Measurements from ENCODE around the gene BRMS1. TPM values are rescaled to one million over a fixed set of nuclear protein-coding genes. Genes with fewer than 3 reads are reported as not detected.
A peak's percentile ranks its signal among the peaks of the same experiment; 100 is the strongest.

BRMS1 gene
- total and polyA plus RNA-seq, 4 donors, result 21.5 to 55.2 (median 23.4) TPM

- H3K9me3 ChIP-seq (ENCODE audit: control insufficient read depth, low read length), result no peaks in the 10 kb centered on the region
- H3K4me1 ChIP-seq (ENCODE audit: control insufficient read depth in 1 of 2, insufficient read depth in 2 of 2, low read length in 2 of 2), result no peaks in the 10 kb centered on the region
- no peak for ATAC-seq (ENCODE audit: low FRiP score)
- H3K36me3 ChIP-seq (ENCODE audit: control insufficient read depth in 1 of 2, insufficient read depth in 2 of 2, low read length in 1 of 2), result no peaks in the 10 kb centered on the region
- intact Hi-C loops (cut with DNase I), result no loop called here
- no peaks in the 10 kb centered on the region for H3K27me3 ChIP-seq (ENCODE audit: control insufficient read depth in 1 of 2, insufficient read depth in 2 of 2, low read length in 1 of 2)
- DNase-seq, result peak in 1 of 2 donors; percentile 40
- H3K4me3 ChIP-seq (ENCODE audit: low read length in 2 of 2), result no peak overlapping the region
- no peak overlapping the region for H3K27ac ChIP-seq (ENCODE audit: low read depth in 1 of 2, low read length in 2 of 2)
- 86 to 90% methylated on average over 3 of the region's 3 CpGs for WGBS, 2 donors
These were observed 15.7 kb downstream of the BRMS1 start for GRCh38 chr11:66329165-66329673.

- no peaks in the 10 kb centered on the region for H3K36me3 ChIP-seq (ENCODE audit: control insufficient read depth in 1 of 2, insufficient read depth in 2 of 2, low read length in 1 of 2)
- WGBS, 2 donors, result 12 to 14% methylated on average over 19 of the region's 19 CpGs
- H3K27me3 ChIP-seq (ENCODE audit: control insufficient read depth in 1 of 2, insufficient read depth in 2 of 2, low read length in 1 of 2), result no peaks in the 10 kb centered on the region
- DNase-seq, result peak; percentile 80 to 91
- peak; percentile 83 for ATAC-seq (ENCODE audit: low FRiP score)
- intact Hi-C loops (cut with DNase I), result loop anchor here in 1 of 2 donors (1.0 kb wide), 1 partner anchor 17 kb away; no protein-coding TSS in a partner anchor
- H3K4me3 ChIP-seq (ENCODE audit: low read length in 2 of 2), result no peak overlapping the region
- no peaks in the 10 kb centered on the region for H3K9me3 ChIP-seq (ENCODE audit: control insufficient read depth, low read length)
- H3K4me1 ChIP-seq (ENCODE audit: control insufficient read depth in 1 of 2, insufficient read depth in 2 of 2, low read length in 2 of 2), result no peaks in the 10 kb centered on the region
- no peak overlapping the region for H3K27ac ChIP-seq (ENCODE audit: low read depth in 1 of 2, low read length in 2 of 2)
These were observed 16.4 kb downstream of the BRMS1 start for GRCh38 chr11:66328302-66329144.

GRCh38 chr11:66328031-66328301 lies 16.9 kb downstream of the BRMS1 start:
- 71 to 78% methylated on average over 3 of the region's 3 CpGs for WGBS, 2 donors

GRCh38 chr11:66327171-66328030 lies 17.5 kb downstream of the BRMS1 start:
- Histone ChIP-seq H3K36me3 (ENCODE audit: control insufficient read depth in 1 of 2, insufficient read depth in 2 of 2, low read length in 1 of 2) (no peaks in the 10 kb centered on the region), H3K27me3 (ENCODE audit: control insufficient read depth in 1 of 2, insufficient read depth in 2 of 2, low read length in 1 of 2) (no peaks in the 10 kb centered on the region), H3K4me1 (ENCODE audit: control insufficient read depth in 1 of 2, insufficient read depth in 2 of 2, low read length in 2 of 2) (no peaks in the 10 kb centered on the region), H3K27ac (ENCODE audit: low read depth in 1 of 2, low read length in 2 of 2) (no peak overlapping the region), H3K4me3 (ENCODE audit: low read length in 2 of 2) (no peak overlapping the region), H3K9me3 (ENCODE audit: control insufficient read depth, low read length) (no peaks in the 10 kb centered on the region)
- intact Hi-C loops (cut with DNase I), result loop anchor here in 1 of 2 donors (1.0 kb wide), 1 partner anchor 16 kb away; no protein-coding TSS in a partner anchor
- whole genome bisulfite sequencing, 2 donors, result 83 to 86% methylated on average over 10 of the region's 10 CpGs
- DNase-seq (peak in 1 of 2 donors; percentile 63), ATAC-seq (ENCODE audit: low FRiP score) (peak; percentile 40)

More at GRCh38 chr11:66328031-66328301, 16.9 kb downstream of the BRMS1 start:
- Histone ChIP-seq H3K4me1 (ENCODE audit: control insufficient read depth in 1 of 2, insufficient read depth in 2 of 2, low read length in 2 of 2) (no peaks in the 10 kb centered on the region), H3K4me3 (ENCODE audit: low read length in 2 of 2) (no peak overlapping the region), H3K27ac (ENCODE audit: low read depth in 1 of 2, low read length in 2 of 2) (no peak overlapping the region), H3K27me3 (ENCODE audit: control insufficient read depth in 1 of 2, insufficient read depth in 2 of 2, low read length in 1 of 2) (no peaks in the 10 kb centered on the region), H3K9me3 (ENCODE audit: control insufficient read depth, low read length) (no peaks in the 10 kb centered on the region), H3K36me3 (ENCODE audit: control insufficient read depth in 1 of 2, insufficient read depth in 2 of 2, low read length in 1 of 2) (no peaks in the 10 kb centered on the region)
- intact Hi-C loops (cut with DNase I), result loop anchor here in 1 of 2 donors (1.0 kb wide), 1 partner anchor 17 kb away; no protein-coding TSS in a partner anchor
- ATAC-seq (ENCODE audit: low FRiP score) (no peak), DNase-seq (no peak)

GRCh38 chr11:66326261-66327111 lies 18.4 kb downstream of the BRMS1 start:
- intact Hi-C loops (cut with DNase I), result no loop called here
- Histone ChIP-seq H3K27me3 (ENCODE audit: control insufficient read depth in 1 of 2, insufficient read depth in 2 of 2, low read length in 1 of 2) (no peaks in the 10 kb centered on the region), H3K27ac (ENCODE audit: low read depth in 1 of 2, low read length in 2 of 2) (no peak overlapping the region), H3K36me3 (ENCODE audit: control insufficient read depth in 1 of 2, insufficient read depth in 2 of 2, low read length in 1 of 2) (no peaks in the 10 kb centered on the region), H3K9me3 (ENCODE audit: control insufficient read depth, low read length) (no peaks in the 10 kb centered on the region), H3K4me1 (ENCODE audit: control insufficient read depth in 1 of 2, insufficient read depth in 2 of 2, low read length in 2 of 2) (no peaks in the 10 kb centered on the region), H3K4me3 (ENCODE audit: low read length in 2 of 2) (no peak overlapping the region)
- whole genome bisulfite sequencing, 2 donors, result 29 to 30% methylated on average over 18 to 21 of the region's 21 CpGs
- no peak for DNase-seq
- peak; percentile 26 for ATAC-seq (ENCODE audit: low FRiP score)

- H3K9me3 ChIP-seq (ENCODE audit: control insufficient read depth, low read length), result no peaks in the 10 kb centered on the region
- H3K4me3 ChIP-seq (ENCODE audit: low read length in 2 of 2), result no peak overlapping the region
- no peaks in the 10 kb centered on the region for H3K4me1 ChIP-seq (ENCODE audit: control insufficient read depth in 1 of 2, insufficient read depth in 2 of 2, low read length in 2 of 2)
- no peak overlapping the region for H3K27ac ChIP-seq (ENCODE audit: low read depth in 1 of 2, low read length in 2 of 2)
- 83 to 88% methylated on average over 8 of the region's 8 CpGs for WGBS, 2 donors
- intact Hi-C loops (cut with DNase I), result no loop called here
- DNase-seq, result no peak
- no peak for ATAC-seq (ENCODE audit: low FRiP score)
- H3K36me3 ChIP-seq (ENCODE audit: control insufficient read depth in 1 of 2, insufficient read depth in 2 of 2, low read length in 1 of 2), result no peaks in the 10 kb centered on the region
- no peaks in the 10 kb centered on the region for H3K27me3 ChIP-seq (ENCODE audit: control insufficient read depth in 1 of 2, insufficient read depth in 2 of 2, low read length in 1 of 2)
These were observed 19.6 kb downstream of the BRMS1 start for GRCh38 chr11:66325263-66325671.

GRCh38 chr11:66324664-66325063 lies 20.2 kb downstream of the BRMS1 start:
- H3K27ac ChIP-seq (ENCODE audit: low read depth in 1 of 2, low read length in 2 of 2), result no peak overlapping the region
- no peaks in the 10 kb centered on the region for H3K27me3 ChIP-seq (ENCODE audit: control insufficient read depth in 1 of 2, insufficient read depth in 2 of 2, low read length in 1 of 2)
- no peaks in the 10 kb centered on the region for H3K4me1 ChIP-seq (ENCODE audit: control insufficient read depth in 1 of 2, insufficient read depth in 2 of 2, low read length in 2 of 2)
- intact Hi-C loops (cut with DNase I), result no loop called here
- ATAC-seq (ENCODE audit: low FRiP score), result no peak
- DNase-seq, result no peak
- 79 to 93% methylated on average over 7 to 10 of the region's 10 CpGs for WGBS, 2 donors
- H3K36me3 ChIP-seq (ENCODE audit: control insufficient read depth in 1 of 2, insufficient read depth in 2 of 2, low read length in 1 of 2), result no peaks in the 10 kb centered on the region
- H3K4me3 ChIP-seq (ENCODE audit: low read length in 2 of 2), result no peak overlapping the region
- no peaks in the 10 kb centered on the region for H3K9me3 ChIP-seq (ENCODE audit: control insufficient read depth, low read length)

- Histone ChIP-seq H3K4me1 (ENCODE audit: control insufficient read depth in 1 of 2, insufficient read depth in 2 of 2, low read length in 2 of 2) (no peaks in the 10 kb centered on the region), H3K4me3 (ENCODE audit: low read length in 2 of 2) (no peak overlapping the region), H3K27me3 (ENCODE audit: control insufficient read depth in 1 of 2, insufficient read depth in 2 of 2, low read length in 1 of 2) (no peaks in the 10 kb centered on the region), H3K36me3 (ENCODE audit: control insufficient read depth in 1 of 2, insufficient read depth in 2 of 2, low read length in 1 of 2) (no peaks in the 10 kb centered on the region), H3K27ac (ENCODE audit: low read depth in 1 of 2, low read length in 2 of 2) (no peak overlapping the region), H3K9me3 (ENCODE audit: control insufficient read depth, low read length) (no peaks in the 10 kb centered on the region)
- 99 to 100% methylated on average over 1 of the region's 1 CpG for WGBS, 2 donors
- DNase-seq (no peak), ATAC-seq (ENCODE audit: low FRiP score) (no peak)
- intact Hi-C loops (cut with DNase I), result no loop called here
These were observed 21.2 kb downstream of the BRMS1 start for GRCh38 chr11:66323684-66324083.

Data from aorta (tissue), 5 donors.